ENCODE results near the gene LHFPL6.

The LHFPL6 gene

DNA sequence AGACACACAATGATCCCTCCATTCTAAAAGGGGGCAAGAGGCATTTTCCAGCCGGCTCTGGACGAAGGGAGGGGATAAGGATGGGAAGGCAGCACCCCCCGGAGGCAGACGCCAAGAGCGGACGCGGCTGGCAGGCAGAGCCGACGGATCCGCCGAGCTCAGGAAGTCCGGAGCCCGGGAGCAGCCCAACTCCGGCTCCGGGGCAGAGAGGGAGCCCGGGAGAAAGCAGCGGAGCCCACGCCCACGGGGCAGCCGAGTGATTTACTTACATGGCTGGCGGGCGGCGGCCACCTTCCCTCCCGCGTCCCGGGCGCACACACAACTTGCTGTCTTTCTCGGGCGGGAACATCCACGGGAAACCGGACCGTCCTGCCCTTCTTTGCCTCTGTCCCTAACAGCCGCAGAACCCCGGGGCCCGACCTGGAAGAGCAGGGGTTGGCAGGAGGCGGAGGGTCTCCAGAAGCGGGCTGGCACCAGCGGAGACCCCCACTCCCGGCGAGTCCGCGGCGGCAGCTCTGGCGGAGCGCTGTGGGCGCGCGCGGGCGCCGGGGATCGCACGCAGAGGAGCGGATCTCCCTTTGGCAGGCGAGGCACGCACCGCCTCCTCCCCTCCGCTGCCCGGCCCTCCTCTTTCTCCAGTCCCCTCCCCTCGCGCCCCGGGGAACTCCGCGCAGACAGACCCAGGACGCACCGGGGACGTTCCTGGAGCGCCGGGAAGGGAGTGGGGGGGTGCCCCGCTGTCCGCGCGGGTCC, at the start of gene LHFPL6:
Gene LHFPL6, minus strand, starts transcription at position 580 of the 753 bp plus-strand sequence.
- peak; percentile 46 for DNase-seq

DNA sequence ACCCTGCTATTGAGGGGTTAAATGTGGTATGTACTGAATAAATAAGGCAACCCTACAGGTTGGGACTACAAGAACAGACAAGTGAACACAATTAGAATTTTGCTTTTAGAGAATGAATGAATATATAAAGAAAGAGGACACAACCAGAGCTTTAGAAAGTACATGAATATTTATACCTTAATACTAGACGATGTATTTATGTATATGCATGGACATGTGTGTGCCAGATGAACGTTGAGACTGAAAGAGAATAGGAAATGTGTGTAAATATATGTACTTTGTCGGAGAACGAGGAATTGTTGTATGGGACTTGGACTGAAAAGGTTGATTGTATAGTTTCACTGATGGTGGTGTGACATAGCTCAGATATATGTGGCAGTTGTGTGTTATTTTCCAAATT, 43.1 kb upstream of the LHFPL6 start:
- DNase-seq, result no peak

DNA sequence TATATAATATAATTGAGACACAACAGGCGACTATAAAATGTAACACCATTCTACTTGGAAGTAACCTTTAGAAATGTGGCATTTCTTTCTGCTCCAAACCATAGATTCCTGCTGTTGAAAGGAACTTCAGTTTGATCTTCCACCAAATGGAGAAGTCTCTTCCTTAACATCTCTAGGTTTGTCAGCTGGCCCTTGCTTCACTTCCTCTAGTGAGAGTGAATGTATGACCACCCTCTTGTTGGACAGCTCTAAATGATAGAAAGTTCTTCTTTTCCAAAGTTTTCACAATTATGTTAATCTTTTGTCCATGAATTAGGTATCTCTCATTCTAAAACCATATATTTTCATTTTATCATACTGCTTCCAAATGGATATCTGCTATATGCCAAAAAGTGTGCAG, 38.7 kb upstream of the LHFPL6 start:
- no peak for DNase-seq

DNA sequence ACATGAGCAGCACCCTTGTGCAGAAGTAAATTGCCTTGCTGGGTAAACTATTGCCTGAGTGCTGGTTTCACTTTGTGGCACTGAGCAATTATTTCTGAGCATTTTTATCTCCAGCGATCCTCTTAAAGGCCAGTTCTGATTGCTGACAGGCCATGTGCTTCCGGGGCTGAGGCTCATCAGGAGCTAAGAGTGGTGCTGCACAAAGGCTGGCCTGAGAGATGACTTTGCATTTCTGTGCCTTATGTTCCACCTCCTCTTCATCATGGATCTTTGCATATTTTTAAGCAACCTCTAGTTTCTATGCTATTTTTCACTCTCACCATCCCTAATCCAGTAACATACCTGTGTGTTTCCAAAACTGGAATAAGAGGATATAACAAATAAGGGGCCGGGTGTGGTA, 34.9 kb upstream of the LHFPL6 start:
- DNase-seq, result no peak

DNA sequence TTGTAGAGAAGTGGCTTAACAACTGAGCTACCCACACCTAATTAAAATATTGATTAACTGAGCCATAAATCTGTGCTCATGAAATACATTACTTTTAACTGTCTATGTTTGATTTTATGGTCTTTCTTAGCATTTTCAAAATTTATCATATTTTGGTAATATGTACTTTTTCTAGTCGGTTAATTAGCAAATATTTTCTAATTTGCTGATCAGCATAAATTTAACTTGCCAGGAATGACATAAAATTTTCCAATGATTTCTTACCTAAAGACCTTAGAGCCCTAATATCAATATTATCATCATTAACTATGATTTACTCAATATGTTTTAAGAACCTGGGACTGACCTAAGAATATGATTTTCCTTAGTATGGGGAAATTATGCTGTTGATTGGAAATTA, 32.6 kb upstream of the LHFPL6 start:
- no peak for DNase-seq

DNA sequence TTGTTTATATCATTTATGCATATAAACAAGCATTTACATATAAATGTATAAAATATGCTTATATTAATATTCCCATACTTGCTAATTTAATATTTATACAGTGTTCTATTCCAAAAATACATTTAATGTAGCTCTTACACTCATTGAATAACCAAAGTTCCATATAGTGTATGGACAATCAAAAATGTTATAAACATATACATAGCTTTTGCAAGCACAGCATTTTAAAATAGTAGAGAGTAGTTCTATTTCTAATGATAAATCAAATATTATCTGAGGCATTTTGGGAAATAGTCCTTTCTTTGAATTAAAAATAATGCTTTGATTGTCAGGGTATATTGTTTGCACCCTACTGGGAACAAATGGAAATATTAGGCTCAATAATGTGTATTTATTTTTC, 30.0 kb upstream of the LHFPL6 start:
- DNase-seq, result no peak

DNA sequence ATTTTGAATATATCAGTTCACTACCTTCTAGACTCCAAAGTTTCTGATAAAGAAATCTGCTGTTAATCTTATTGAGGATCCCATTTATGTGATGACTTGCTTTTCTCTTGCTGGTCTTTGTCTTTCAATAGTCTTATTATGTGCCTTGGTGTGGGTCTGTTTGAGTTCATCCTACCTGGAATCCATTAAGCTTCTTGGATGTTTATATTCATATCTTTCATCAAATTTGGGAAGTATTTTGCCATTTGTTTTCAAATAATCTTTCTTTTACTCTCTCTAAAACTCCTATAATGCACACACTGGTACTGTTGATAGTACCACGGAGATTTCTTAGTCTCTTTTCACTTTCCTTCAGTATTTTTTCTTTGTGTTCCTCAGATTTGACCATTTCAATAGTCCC, 28.3 kb upstream of the LHFPL6 start:
- DNase-seq, result no peak

DNA sequence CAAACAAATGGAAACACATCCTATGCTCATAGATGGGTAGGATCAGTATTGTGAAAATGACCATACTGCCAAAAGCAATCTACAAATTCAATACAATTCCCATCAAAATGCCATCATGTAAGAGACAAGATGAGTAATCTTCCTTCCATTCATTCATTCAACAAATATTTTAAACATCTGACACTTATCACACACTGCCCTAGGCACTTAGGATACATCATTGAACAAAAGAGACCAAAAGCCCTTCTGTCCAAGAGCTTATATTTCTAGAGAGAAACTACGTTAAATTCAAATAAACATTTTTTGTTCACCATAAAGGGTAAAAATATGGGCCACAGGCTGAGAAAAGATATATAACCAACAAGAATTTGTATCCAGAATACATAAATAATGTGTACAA, 20.5 kb upstream of the LHFPL6 start:
- DNase-seq, result no peak

DNA sequence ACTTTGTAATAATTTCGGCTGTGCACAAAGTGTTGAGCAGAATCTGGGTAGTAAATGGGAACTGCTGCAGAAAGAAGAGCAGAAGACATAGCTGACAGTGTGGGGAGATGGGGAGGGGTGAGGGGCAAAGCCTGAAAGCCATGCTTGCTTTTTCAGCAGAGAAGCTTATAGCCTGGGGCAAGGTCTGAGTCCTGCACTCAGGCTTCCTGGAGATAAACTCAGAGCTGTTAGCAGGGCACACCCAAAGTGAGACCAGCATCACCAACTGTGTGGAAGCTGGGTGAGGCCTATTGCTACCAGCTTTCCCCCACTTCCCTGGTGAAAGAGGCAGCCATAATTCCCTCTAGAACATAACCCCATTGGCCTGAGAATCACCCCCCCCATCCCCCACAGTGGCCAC, 15.6 kb upstream of the LHFPL6 start:
- no peak for DNase-seq

DNA sequence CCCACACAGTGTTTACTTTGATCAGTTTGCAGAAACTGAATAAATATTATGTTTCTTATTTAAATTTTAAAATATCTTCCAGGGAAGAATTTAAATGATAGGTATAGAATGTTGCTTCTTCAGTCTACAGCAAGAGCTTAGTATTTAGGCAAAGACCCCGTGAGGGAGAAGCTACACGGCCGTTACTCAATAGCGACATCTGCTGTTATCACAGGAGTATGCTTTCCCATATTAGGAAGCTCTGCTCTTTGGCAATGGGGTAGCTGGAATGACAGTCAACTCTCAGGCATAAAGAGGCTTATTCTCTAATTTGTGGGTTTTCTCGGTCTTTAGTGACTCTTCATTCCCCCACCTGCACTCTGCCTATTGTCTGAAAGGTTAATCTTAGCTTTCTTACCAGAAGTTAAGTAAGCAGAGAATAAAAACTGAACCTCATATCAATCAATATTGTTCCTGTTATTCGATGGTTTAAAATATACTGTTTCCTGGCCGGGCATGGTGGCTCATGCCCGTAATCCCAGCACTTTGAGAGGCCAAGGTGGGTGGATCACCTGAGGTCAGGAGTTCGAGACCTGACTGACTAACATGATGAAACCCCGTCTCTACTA, 13.2 kb upstream of the LHFPL6 start:
- DNase-seq, result peak; percentile 58

DNA sequence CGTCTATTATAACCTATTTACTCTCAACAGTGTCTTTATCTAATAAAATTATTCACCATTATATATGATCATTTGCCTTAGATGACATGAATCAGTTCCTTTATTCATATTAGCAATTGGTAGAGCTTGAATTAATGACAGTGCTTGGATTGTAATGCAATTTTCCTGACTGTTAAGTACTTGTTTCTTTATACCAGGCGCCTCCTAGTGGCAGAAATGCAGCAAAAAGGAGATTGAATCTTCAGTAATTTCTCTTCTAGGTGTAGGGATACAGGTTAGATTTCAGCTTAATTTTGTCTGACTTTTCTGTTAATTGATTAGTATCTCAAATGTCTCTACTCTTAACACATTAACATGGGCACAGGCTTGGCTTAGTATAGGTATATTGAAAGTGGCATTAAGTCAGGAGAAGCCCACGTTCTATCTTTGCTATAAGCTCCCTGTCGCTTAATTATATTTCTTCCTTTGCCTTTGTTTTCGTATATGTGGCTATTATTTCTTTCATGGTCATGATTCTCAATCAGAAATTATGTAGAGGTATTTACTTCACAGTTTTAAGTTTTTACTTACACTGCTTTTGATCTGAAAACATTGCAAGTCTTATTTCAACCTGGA, 9.1 kb upstream of the LHFPL6 start:
- peak; percentile 48 for DNase-seq

DNA sequence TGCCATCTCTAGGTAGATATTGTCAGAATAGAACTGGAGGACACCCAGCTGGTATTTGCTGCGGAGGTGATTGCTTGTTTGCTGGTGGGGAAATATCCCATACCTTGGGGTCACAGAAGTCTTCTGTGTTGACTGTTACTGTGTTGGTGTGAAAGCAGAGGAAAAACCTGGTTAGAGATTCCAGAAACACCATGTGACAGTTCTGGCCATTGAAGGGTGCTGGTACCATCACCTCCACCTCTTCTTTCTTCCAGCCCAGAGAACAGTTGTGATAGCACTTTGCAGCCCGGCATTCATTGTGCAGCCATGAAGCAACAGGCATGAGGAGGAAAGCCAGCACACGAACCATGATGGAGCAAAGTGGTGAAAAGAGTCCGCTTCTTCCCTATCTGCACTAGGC, 4.9 kb upstream of the LHFPL6 start:
- no peak for DNase-seq

DNA sequence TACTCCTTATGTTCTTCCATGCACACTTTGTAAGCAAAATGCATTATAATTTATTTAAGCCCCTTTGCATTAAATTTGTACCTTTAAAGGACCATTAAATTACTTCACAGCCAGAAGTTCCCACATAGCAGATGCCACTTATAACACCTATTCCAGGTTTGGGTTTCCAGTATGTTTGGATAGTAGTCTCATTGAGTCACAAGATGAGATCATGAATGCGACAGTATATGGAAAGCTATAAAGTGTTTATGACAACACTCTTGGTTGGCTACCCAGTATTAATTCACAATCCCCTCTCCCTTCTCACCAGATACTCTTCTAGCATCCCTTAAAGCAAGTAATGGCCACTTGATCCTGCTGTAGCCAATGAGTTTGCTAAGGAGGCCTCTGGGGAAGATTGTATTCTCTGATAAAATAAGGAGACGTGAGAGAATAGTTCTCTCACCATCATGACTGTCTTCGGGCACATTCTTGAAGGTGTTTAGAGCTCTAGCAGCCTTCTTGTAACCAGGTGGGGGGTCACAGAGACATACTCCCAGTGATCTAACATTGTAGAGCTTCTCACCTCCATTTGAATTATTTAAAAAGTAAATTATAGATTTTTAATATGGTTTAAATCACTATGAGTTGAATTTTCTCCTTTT, 2.8 kb upstream of the LHFPL6 start:
- no peak for DNase-seq

DNA sequence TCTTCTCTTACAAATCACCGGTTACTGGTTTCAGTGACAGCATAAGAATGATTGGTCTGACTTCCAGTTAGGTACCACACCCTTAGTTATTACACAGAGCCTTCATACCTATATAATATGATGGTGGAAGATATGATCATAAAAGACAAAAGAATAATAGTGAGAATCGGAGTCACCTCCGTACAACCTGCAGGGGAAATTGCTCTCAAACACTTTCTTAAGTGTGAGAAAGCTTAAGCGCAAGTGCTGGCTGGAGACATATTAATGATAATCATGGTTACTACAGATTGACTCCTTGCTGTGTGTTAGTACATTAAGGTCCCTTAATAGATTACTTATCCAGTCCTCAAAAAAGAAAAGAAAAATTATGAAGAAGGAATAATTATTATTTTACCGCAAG, 1.8 kb upstream of the LHFPL6 start:
- DNase-seq, result no peak

DNA sequence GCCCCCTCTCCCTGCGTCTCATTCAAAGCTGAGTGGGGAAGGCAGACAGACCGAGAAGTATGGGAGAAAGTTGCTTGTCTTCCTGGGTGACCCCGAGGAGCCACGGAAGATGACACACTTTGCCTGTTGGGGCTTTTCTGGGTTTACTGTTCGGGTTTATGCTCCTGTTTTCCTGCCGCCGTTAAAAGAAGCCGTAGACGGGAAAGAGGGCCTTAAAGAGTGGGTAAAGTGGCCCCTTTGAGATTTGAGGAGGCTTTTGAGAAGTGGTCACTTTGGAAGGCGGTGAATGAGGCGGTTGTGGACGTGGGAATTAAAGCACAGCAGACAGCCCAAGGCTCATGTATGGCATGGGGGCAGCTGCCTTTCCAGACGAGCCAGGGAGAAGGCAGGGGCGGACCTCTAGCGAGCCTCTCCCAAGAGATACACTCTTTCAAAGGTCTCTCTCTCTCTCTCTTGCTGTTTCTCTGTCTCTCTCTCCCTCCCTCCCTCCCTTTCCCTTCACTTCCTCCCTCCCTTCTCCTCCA, 493 bp upstream of the LHFPL6 start:
- peak; percentile 4 for DNase-seq

DNA sequence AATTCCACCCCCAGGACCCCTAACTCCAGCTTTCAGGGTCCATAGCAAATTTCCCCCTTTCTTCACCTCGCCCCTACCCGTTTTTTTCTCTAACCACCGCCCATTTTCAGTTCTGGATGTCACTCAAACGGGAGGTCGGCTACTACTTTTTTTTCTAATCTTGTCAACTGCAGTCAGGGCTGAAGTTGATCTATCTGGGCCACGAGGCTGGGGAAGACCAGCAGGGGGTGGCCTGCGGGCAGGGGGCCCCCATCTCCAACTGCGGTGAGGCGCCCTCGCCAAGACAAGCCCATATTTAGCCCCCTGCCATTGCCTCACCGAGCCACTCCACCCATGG, 748 bp downstream of the LHFPL6 start:
- no peak for DNase-seq

DNA sequence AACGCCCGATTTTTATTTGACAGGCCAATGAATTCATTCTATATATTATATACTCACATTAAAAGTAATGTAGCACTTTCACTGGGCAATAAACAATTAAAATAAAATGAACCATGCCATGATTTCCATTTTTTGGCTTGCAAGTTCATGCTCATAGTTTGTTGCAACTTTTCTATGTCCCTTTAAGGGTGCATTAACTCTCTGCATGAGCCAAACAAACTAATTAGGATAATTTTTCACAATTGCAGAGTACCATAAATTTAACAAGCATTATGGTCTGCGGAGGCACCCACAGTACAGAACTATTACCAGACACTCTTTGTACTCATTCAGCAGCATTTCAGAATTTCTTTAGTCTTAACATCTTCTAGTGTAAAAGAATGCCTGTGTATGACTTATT, 1.4 kb downstream of the LHFPL6 start:
- no peak for DNase-seq

DNA sequence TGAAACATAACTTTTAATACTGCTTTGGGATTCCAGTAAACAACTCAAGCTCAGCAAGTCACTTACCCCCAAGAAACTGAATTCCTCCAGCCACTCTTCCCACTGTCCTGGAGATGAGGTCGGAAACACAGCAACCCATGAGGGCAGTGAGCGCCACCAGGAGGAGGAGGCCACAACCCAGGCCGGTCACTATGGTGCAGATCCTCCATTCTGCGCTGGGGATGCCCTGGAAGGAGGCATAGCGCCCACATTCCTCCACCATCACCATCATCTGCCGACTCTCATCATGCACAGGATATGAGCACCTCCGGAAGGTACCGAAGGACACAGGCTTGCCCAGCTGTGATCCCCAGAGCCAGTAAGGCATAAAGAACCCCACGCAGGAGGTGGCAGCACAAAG, 2.2 kb downstream of the LHFPL6 start:
- DNase-seq, result no peak

DNA sequence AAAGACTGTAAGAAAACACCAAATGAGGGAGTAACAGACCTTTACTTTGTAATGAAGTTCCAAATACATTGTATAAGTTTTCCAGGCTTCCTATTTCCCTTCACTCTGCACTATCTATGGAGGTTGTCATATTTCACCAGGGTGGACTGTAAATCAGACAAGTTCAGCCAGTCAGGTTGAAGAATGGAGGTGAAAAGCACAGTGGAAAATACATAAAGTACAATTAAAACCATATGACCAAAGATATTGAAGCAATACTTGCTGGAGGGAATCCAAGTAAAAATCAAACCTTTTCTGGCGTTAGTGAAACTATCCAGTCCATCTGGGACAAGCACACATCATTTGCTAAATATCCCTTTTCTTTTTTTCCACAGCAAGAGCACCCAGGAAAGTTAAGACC, 3.2 kb downstream of the LHFPL6 start:
- no peak for DNase-seq

DNA sequence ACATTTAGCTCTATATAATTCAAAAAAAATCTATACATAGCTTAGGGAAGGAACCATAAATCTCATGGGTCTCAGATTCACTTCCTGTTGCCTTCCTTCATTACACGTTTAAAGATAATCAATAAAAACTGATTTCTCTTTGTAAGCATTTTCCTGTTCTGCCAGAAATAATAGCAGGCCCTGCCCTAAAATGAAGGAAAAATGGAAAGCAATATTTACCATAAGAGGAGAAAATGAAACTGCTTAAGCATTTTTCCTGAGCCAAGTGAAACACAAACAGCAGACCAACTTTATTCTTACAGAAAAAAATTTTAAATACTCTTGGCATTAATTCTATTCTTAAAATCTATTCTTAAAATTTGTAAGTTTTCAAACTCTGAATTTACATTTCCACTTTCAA, 4.0 kb downstream of the LHFPL6 start:
- DNase-seq, result no peak

DNA sequence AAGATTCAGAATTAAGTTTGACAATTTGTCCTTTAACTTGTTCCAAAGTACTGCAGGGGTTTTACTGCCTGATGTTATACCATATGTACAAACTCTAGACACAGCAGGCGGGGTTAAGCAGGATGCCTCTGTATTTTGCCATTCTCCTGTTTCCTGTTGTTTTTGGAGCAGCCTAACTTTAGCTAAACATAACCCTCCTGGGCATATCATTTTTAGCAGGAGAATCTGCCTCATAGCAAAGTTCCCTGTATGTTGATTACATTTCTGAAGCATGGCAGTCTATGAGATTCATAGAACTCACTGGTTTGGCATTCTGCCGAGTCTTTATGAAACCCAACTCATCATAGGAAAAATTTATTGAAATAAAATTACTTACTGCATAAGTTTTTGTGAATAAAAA, 5.2 kb downstream of the LHFPL6 start:
- no peak for DNase-seq

DNA sequence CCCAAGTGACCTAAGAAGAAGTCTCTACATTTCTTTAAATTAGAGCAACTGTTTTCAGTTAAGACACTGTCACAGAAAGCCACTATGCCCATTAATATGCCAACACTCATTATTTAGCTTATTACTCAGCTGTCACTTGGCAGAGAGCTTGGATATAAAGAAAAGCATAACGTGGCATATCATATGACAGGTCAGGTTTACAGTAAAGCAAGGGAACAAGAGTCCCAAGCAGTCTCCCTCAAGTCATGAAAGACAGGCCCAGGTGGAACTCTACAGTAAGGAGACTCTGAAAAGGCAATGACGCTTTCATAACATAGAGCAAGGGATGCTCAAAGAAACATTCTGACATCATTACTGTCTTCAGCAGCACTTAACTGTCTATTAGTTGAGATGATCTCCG, 6.3 kb downstream of the LHFPL6 start:
- DNase-seq, result no peak

DNA sequence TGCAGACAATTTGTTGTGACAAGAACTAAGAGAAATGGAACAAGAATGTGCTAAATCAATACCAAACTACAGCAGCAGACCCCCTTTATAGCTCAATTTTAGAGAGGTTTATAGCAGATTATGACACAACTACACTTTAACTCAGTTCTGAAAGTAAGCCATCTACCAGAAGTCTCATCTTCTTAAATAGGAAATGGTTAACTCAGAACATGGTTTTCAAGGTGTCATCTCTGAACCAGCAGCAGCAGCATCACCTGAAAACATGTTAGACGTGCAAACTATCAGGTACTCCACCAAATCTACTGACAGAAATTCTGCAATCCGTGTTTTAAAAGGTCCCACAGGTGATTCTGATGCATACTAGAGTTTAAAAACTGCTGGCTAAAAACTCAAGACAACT, 6.8 kb downstream of the LHFPL6 start:
- DNase-seq, result no peak

DNA sequence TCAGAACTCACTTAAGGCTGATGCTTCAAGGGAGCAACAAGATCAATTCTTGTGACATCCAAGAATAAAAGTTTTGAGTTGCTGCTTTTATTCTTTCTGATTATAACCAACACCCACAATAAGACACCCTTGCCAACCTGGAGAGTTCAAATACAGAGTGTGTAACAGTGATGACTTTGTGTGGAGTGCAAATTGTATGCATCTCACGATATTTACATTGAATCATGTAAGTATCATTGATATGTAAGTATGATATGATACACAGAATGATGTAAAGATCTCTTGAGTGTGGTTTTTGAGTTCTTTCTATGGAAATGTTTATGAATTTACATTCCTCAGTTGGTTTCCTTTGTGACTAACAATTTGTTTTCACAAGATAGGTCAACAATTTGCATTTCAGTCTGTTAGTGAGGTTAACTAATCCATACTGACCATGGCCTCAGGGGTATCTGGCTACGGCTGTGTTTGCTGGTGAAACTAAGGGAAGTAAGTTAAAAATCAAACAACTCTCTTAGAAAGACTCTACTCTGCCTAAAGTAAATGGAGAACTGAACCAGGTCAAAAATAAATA, 12.4 kb downstream of the LHFPL6 start:
- DNase-seq, result no peak
